Activated CD4-positive, alpha-beta T cell treated with anti-CD3 and anti-CD28 coated beads, Interleukin-2, amount 10 ng/mL, durations not matched to agents 24 days and 14 days (primary cell): ENCODE results near the gene C2CD3. TPM values are rescaled to one million over a fixed set of nuclear protein-coding genes. Genes with fewer than 3 reads are reported as not detected.
A peak's percentile ranks its signal among the peaks of the same experiment; 100 is the strongest.
"Not testable (repeated sequence)": the region's sequence is repeated elsewhere in the genome, so short reads cannot be mapped to it uniquely, and the experiment has no call there.

Experiments used
- DNase-seq: peaks from one replicate; pipeline ENCODE4 v3.0.0; 2022
- H3K27ac Mint-ChIP-seq: one replicate; pipeline ENCODE4 v1.8.0; 2022; ENCODE audit warnings: mild to moderate bottlenecking, mixed read lengths
- H3K27me3 Mint-ChIP-seq: one replicate; pipeline ENCODE4 v1.8.0; 2022; ENCODE audit warnings: mixed read lengths
- H3K36me3 Mint-ChIP-seq: one replicate; pipeline ENCODE4 v1.8.0; 2022; ENCODE audit warnings: low read depth, mild to moderate bottlenecking, mixed read lengths
- H3K4me1 Mint-ChIP-seq: one replicate; pipeline ENCODE4 v1.8.0; 2021; ENCODE audit warnings: mixed read lengths
- H3K4me3 Mint-ChIP-seq: one replicate; pipeline ENCODE4 v1.8.0; 2022; ENCODE audit warnings: mild to moderate bottlenecking, moderate library complexity, mixed read lengths
- H3K9me3 Mint-ChIP-seq: one replicate; pipeline ENCODE4 v1.8.0; 2021; ENCODE audit warnings: mixed read lengths
- intact Hi-C: fragments of 100-400 bp; cut with micrococcal nuclease; formaldehyde crosslinking; loops from one replicate; pipeline ENCODE4 v1.15.1; 2023
- total RNA-seq: library from RNA; stranded (reverse); gene quantifications from 2 replicates; pipeline ENCODE4 v1.2.3, GENCODE V29; 2022

Gene C2CD3
- total RNA-seq, 1 donor from 2014 or later = 37.4 TPM

DNA sequence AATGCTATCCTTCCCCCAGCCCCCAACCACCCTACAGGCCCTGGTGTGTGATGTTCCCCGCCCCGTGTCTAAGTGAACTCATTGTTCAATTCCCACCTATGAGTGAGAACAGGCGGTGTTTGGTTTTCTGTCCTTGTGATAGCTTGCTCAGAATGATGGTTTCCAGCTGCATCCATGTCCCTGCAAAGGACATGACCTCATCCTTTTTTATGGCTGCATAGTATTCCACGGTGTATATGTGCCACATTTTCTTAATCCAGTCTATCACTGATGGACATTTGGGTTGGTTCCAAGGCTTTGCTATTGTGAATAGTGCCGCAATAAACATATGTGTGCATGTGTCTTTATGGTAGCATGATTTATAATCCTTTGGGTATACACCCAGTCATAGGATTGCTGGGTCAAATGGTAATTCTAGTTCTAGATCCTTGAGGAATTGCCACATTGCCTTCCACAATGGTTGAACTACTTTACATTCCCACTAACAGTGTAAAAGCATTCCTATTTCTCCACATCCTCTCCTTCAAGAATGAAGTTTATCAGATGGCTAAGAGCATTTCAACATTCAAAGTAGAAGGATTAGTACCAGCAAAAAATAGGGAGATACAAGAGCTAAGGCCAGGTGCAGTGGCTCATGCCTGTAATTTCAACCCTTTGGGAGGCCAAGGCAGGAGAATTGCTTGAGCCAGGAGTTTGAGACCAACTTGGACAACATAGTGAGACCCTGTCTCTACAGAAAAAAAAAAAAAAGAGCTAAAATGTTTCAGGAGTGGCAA is 50.4 kb downstream of the C2CD3 start:
- H3K4me3 Mint-ChIP-seq, DNase-seq, H3K9me3 Mint-ChIP-seq, H3K27ac Mint-ChIP-seq, H3K27me3 Mint-ChIP-seq, intact Hi-C loops, H3K4me1 Mint-ChIP-seq: not testable (repeated sequence)
- peaks cover 35% of the 10 kb centered on the region for H3K36me3 Mint-ChIP-seq

DNA sequence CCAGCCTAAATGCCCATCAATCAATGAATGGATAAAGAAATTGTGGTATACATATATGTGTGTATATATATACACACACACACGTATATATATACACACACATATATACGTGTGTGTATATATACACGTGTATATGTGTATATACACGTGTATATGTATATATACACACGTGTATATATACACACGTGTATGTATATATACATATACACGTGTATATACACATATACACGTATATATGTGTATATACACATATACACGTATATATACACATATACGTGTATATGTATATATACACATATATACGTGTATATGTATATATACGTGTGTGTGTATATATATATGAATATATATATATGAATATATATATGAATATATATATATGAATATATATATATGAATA is 54.1 kb downstream of the C2CD3 start:
- Mint-ChIP-seq H3K9me3 (no peaks in the 10 kb centered on the region), H3K4me1 (peaks cover 2% of the 10 kb centered on the region), H3K4me3 (no peak overlapping the region), H3K27me3 (no peaks in the 10 kb centered on the region), H3K36me3 (peaks cover 56% of the 10 kb centered on the region), H3K27ac (no peak overlapping the region)
- DNase-seq = no peak
- intact Hi-C loops = no loop called here

DNA sequence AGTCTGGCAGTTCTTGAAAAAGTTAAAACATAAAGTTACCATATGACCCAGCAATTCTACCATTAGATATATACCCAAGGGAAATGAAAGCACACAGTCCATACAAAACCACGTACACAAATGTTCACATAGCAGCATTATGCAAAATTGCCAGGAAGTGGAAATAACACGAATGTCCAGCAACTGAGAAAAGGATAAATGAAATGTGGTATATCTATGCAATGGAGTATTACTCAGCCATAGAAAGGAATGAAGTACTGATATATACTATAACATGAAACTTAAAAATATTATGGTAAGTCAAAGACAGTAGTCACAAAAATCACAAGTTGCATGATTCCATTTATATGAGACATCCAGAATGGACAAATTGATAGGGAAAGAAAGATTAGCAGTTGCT is 57.9 kb downstream of the C2CD3 start:
- H3K27me3 Mint-ChIP-seq = no peaks in the 10 kb centered on the region
- H3K36me3 Mint-ChIP-seq = peaks cover 50% of the 10 kb centered on the region
- no peaks in the 10 kb centered on the region for H3K9me3 Mint-ChIP-seq
- no peak for DNase-seq
- peaks cover 2% of the 10 kb centered on the region for H3K4me1 Mint-ChIP-seq
- H3K4me3 Mint-ChIP-seq = no peak overlapping the region
- no peak overlapping the region for H3K27ac Mint-ChIP-seq
- intact Hi-C loops = no loop called here

- DNase-seq = no peak
- Mint-ChIP-seq H3K4me1 (no peaks in the 10 kb centered on the region), H3K27ac (no peak overlapping the region), H3K27me3 (no peaks in the 10 kb centered on the region), H3K9me3 (no peaks in the 10 kb centered on the region), H3K36me3 (peaks cover 49% of the 10 kb centered on the region), H3K4me3 (no peak overlapping the region)
- intact Hi-C loops = no loop called here
These were observed 64.7 kb downstream of the C2CD3 start for GRCh38 chr11:74106124-74106523.

GRCh38 chr11:74102321-74102720 is 68.5 kb downstream of the C2CD3 start:
- intact Hi-C loops = no loop called here
- Mint-ChIP-seq H3K4me1 (no peaks in the 10 kb centered on the region), H3K27me3 (no peaks in the 10 kb centered on the region), H3K4me3 (no peak overlapping the region), H3K27ac (no peak overlapping the region), H3K9me3 (no peaks in the 10 kb centered on the region), H3K36me3 (peaks cover 67% of the 10 kb centered on the region)
- DNase-seq = no peak

- no peak for DNase-seq
- intact Hi-C loops = no loop called here
- Mint-ChIP-seq H3K36me3 (peaks cover 69% of the 10 kb centered on the region), H3K9me3 (no peaks in the 10 kb centered on the region), H3K27ac (no peak overlapping the region), H3K27me3 (no peaks in the 10 kb centered on the region), H3K4me3 (no peak overlapping the region), H3K4me1 (no peaks in the 10 kb centered on the region)
These were observed 70.1 kb downstream of the C2CD3 start for GRCh38 chr11:74100735-74101134.

GRCh38 chr11:74100231-74100630 is 70.6 kb downstream of the C2CD3 start:
- H3K4me1 Mint-ChIP-seq = no peaks in the 10 kb centered on the region
- intact Hi-C loops = no loop called here
- peaks cover 66% of the 10 kb centered on the region for H3K36me3 Mint-ChIP-seq
- no peak overlapping the region for H3K4me3 Mint-ChIP-seq
- H3K27ac Mint-ChIP-seq = no peak overlapping the region
- DNase-seq = no peak
- H3K9me3 Mint-ChIP-seq = no peaks in the 10 kb centered on the region
- H3K27me3 Mint-ChIP-seq = no peaks in the 10 kb centered on the region

DNA sequence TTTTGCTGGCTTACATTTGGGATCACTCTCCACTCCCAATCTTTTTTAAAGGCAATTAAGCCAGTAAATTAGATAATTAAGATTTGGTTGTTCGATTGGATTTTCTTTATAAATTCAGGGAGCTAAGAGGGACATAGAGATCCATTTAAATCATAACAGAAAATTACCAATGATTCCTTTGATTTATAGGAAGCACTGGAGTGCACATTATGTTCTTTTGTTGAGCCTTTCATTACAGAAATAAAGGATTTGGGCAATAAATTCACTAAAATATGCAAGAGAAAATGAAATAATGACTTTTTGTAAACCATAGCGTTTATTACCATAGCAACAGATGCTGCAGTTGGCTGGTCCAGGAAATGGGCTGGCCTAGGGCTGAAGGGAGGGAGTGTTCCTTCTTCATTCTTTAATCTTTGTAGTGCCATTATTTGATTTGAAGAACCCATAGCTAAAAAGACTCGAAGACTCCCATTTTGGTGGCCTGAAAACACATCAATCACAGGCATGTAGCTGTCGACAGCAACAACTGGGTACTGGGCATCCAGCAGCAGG is 73.0 kb downstream of the C2CD3 start:
- Mint-ChIP-seq H3K27me3 (no peaks in the 10 kb centered on the region), H3K27ac (no peak overlapping the region), H3K4me1 (no peaks in the 10 kb centered on the region), H3K4me3 (no peak overlapping the region), H3K9me3 (no peaks in the 10 kb centered on the region), H3K36me3 (peaks cover 62% of the 10 kb centered on the region)
- DNase-seq = no peak
- intact Hi-C loops = no loop called here

GRCh38 chr11:74094393-74094792 is 76.4 kb downstream of the C2CD3 start:
- Mint-ChIP-seq H3K27me3 (no peaks in the 10 kb centered on the region), H3K4me3 (no peak overlapping the region), H3K36me3 (peaks cover 40% of the 10 kb centered on the region), H3K27ac (no peak overlapping the region), H3K9me3 (no peaks in the 10 kb centered on the region), H3K4me1 (no peaks in the 10 kb centered on the region)
- intact Hi-C loops = no loop called here
- no peak for DNase-seq

- no peaks in the 10 kb centered on the region for H3K9me3 Mint-ChIP-seq
- no peaks in the 10 kb centered on the region for H3K4me1 Mint-ChIP-seq
- intact Hi-C loops = no loop called here
- H3K4me3 Mint-ChIP-seq = no peak overlapping the region
- H3K27ac Mint-ChIP-seq = no peak overlapping the region
- DNase-seq = no peak
- H3K27me3 Mint-ChIP-seq = no peaks in the 10 kb centered on the region
- H3K36me3 Mint-ChIP-seq = peaks cover 38% of the 10 kb centered on the region
These were observed 78.4 kb downstream of the C2CD3 start for GRCh38 chr11:74092425-74092824.

DNA sequence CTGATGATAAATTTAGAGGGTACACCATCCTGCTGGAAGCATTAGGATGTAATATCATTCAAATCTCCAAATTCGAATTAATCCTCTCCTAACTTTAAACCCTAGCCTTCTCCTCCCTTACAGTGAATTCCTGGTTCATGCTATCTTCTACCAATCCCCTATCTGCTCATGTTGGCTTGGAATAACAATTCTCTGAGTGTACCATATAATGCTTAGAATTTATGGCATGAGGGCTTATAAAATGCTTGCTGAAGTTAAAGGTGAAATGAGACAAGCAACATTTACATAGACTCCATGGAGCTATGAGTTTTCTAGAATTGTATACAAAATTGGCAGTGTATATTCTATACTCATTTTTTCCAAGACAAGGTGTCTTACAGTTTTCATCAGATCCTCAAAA is 79.3 kb downstream of the C2CD3 start:
- Mint-ChIP-seq H3K36me3 (peaks cover 34% of the 10 kb centered on the region), H3K4me3 (no peak overlapping the region), H3K27me3 (no peaks in the 10 kb centered on the region), H3K9me3 (no peaks in the 10 kb centered on the region), H3K27ac (no peak overlapping the region), H3K4me1 (no peaks in the 10 kb centered on the region)
- intact Hi-C loops = loop anchor here (2.0 kb wide), 1 partner anchor 127 kb away; no protein-coding TSS in a partner anchor
- no peak for DNase-seq

GRCh38 chr11:74090701-74091100 is 80.1 kb downstream of the C2CD3 start:
- Mint-ChIP-seq H3K9me3 (no peaks in the 10 kb centered on the region), H3K36me3 (peaks cover 38% of the 10 kb centered on the region), H3K4me3 (no peak overlapping the region), H3K4me1 (no peaks in the 10 kb centered on the region), H3K27ac (no peak overlapping the region), H3K27me3 (no peaks in the 10 kb centered on the region)
- no peak for DNase-seq
- intact Hi-C loops = loop anchor here (2.0 kb wide), 1 partner anchor 126 kb away; no protein-coding TSS in a partner anchor

DNA sequence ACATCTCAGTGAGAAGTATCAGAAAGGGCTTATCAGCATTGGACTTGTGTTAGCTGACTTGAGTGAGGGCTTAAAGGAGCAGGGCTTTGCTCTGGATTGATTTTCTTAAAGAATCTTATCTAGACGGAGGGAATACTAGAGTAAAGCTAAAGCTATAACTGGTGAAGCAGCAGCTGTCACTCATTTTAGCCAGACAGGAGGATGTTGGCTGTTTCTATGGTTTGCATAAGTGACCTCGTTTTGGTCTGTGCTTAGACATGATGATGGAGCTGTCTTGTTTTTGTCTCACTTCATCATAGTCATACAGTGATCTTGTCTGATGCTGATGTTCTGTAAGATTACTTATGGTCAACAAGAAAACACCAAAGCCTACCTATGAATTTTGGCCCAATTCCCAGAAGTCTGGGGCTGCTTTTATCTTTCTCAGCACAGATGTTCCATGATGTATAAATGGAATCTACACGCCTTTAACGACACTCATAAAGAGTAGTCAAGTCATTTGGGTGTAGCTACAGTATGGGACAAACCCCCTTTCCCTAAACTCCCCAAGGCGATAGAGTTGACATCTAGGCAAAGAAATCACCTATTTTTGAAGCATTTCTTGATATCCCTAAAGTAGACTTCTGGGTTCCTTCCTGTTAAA is 84.4 kb downstream of the C2CD3 start:
- no peak for DNase-seq
- H3K36me3 Mint-ChIP-seq = peaks cover 55% of the 10 kb centered on the region
- peaks cover 2% of the 10 kb centered on the region for H3K4me1 Mint-ChIP-seq
- H3K27ac Mint-ChIP-seq = no peak overlapping the region
- H3K27me3 Mint-ChIP-seq = no peaks in the 10 kb centered on the region
- no peak overlapping the region for H3K4me3 Mint-ChIP-seq
- peaks cover 5% of the 10 kb centered on the region for H3K9me3 Mint-ChIP-seq
- intact Hi-C loops = no loop called here

- Mint-ChIP-seq H3K27ac (peak overlapping the region; percentile 19), H3K4me1 (peaks cover 2% of the 10 kb centered on the region), H3K27me3 (no peaks in the 10 kb centered on the region), H3K9me3 (peaks cover 5% of the 10 kb centered on the region), H3K36me3 (peaks cover 56% of the 10 kb centered on the region), H3K4me3 (no peak overlapping the region)
- DNase-seq = no peak
- intact Hi-C loops = no loop called here
These were observed 85.3 kb downstream of the C2CD3 start for GRCh38 chr11:74085542-74085892.
